Measurements from ENCODE around the gene CSTF3.
"Not testable (repeated sequence)": the region's sequence is repeated elsewhere in the genome, so short reads cannot be mapped to it uniquely, and the experiment has no call there.

Gene CSTF3

GRCh38 chr11:33161120-33162005 is at the start of gene CSTF3:
TSS of gene CSTF3 (minus strand) at chr11:33161480. CDS start at chr11:33161325, 155 bp downstream.
- DNase-seq = peak; percentile 100

- DNase-seq = no peak
Observed at GRCh38 chr11:33208150-33208549, 46.9 kb upstream of the CSTF3 start.

- no peak for DNase-seq
Observed at GRCh38 chr11:33207408-33207985, 46.2 kb upstream of the CSTF3 start.

GRCh38 chr11:33197915-33198727 is 36.8 kb upstream of the CSTF3 start:
- no peak for DNase-seq

- DNase-seq = no peak
Observed at GRCh38 chr11:33195462-33196173, 34.3 kb upstream of the CSTF3 start.

- DNase-seq = no peak
Observed at GRCh38 chr11:33194455-33194854, 33.2 kb upstream of the CSTF3 start.

- DNase-seq = no peak
Observed at GRCh38 chr11:33191467-33191866, 30.2 kb upstream of the CSTF3 start.

- no peak for DNase-seq
Observed at GRCh38 chr11:33187998-33188722, 26.9 kb upstream of the CSTF3 start.

GRCh38 chr11:33185756-33186155 is 24.5 kb upstream of the CSTF3 start:
- DNase-seq = no peak

GRCh38 chr11:33182246-33182878 is 21.1 kb upstream of the CSTF3 start:
- DNase-seq = no peak

GRCh38 chr11:33179348-33179803 is 18.1 kb upstream of the CSTF3 start:
- DNase-seq = no peak

- DNase-seq = no peak
Observed at GRCh38 chr11:33178443-33179180, 17.3 kb upstream of the CSTF3 start.

- no peak for DNase-seq
Observed at GRCh38 chr11:33177676-33178336, 16.5 kb upstream of the CSTF3 start.

GRCh38 chr11:33176760-33177159 is 15.5 kb upstream of the CSTF3 start:
- not testable (repeated sequence) for DNase-seq

GRCh38 chr11:33172996-33173395 is 11.7 kb upstream of the CSTF3 start:
- DNase-seq = peak; percentile 60

GRCh38 chr11:33172345-33172744 is 11.1 kb upstream of the CSTF3 start:
- DNase-seq = no peak

GRCh38 chr11:33171251-33171650 is 10.0 kb upstream of the CSTF3 start:
- DNase-seq = no peak

- no peak for DNase-seq
Observed at GRCh38 chr11:33168709-33169200, 7.5 kb upstream of the CSTF3 start.

- DNase-seq = no peak
Observed at GRCh38 chr11:33162831-33163230, 1.6 kb upstream of the CSTF3 start.

- DNase-seq = no peak
Observed at GRCh38 chr11:33160587-33160986, 693 bp downstream of the CSTF3 start.

Measured in islet precursor cell (in vitro differentiated cells).